ENCODE measurements around the gene RAB11FIP3.

GRCh38 chr16:529012-529575 lies 103.6 kb downstream of the RAB11FIP3 start:
- TF ChIP-seq CTCF (IDR thresholded peaks at IDR 0.05) (no peak), POLR2A (IDR thresholded peaks at IDR 0.05) (no peak)

Data from adrenal gland (tissue), 5 donors.